B cell (primary cell): ENCODE results near the gene CREB5. TPM values are rescaled to one million over a fixed set of nuclear protein-coding genes. Genes with fewer than 3 reads are reported as not detected.

Source experiments
- ATAC-seq: fragments of 200-7000 bp; cut with Tn5 transposase; one replicate; pipeline ENCODE4 v1.10.0; 2021; ENCODE audit warnings: low read depth, mild to moderate bottlenecking, moderate number of reproducible peaks, moderate library complexity
- CTCF ChIA-PET: fragments of 350-600 bp; sonication (Branson Sonifier 250); formaldehyde crosslinking; loops from one replicate; lab custom pipeline; 2021; ENCODE audit warnings: antibody characterized with exemption, inconsistent platforms; lab: Charles Lee
- POLR2A ChIA-PET: fragments of 350-600 bp; sonication (Branson Sonifier 250); formaldehyde crosslinking; loops from one replicate; lab custom pipeline; 2021; ENCODE audit warnings: antibody characterized with exemption; lab: Charles Lee
- DNase-seq: peaks from one replicate; pipeline ENCODE4 v3.0.0; 2013
- H2AFZ ChIP-seq: 2 replicates; pipeline ENCODE4 v1.6.1; 2012; ENCODE audit warnings: mild to moderate bottlenecking, low read depth, low read length; ENCODE audit not compliant: insufficient read depth, poor library complexity, severe bottlenecking
- H3K27ac ChIP-seq, 2 donors: 1 replicate in 1 of 2; 2 replicates in 1 of 2; pipeline ENCODE4 v1.5.1; 2012 to 2013; ENCODE audit warnings: low read length in 2 of 2, mild to moderate bottlenecking in 2 of 2, moderate library complexity in 1 of 2
- H3K27me3 ChIP-seq, 4 experiments: fragments of 200-600 bp in 1 of 4; sonication (generic) in 1 of 4; replicated peaks in 1 of 4; 1 replicate in 2 of 4; 2 replicates in 2 of 4; pipeline versions ENCODE4 v1.6.1 to v1.7.0; 2013 to 2016; ENCODE audit warnings: low read length in 3 of 4, mild to moderate bottlenecking in 2 of 4, mixed read lengths in 1 of 4, moderate library complexity in 1 of 4; ENCODE audit not compliant: insufficient read depth in 4 of 4, control insufficient read depth in 3 of 4; ENCODE audit errors: control extremely low read depth in 1 of 4
- H3K36me3 ChIP-seq, 2 experiments: replicated peaks in 1 of 2; 1 replicate in 1 of 2; 2 replicates in 1 of 2; pipeline versions ENCODE4 v1.6.1 to v1.7.1; 2013; ENCODE audit warnings: low read length in 1 of 2; ENCODE audit not compliant: insufficient read depth in 2 of 2, control insufficient read depth in 1 of 2; ENCODE audit errors: control extremely low read depth in 1 of 2, extremely low read depth in 1 of 2
- H3K4me1 ChIP-seq, 2 donors: fragments of 200-600 bp in 1 of 2; sonication (generic) in 1 of 2; 1 replicate in 1 of 2; 2 replicates in 1 of 2; pipeline versions ENCODE4 v1.5.1 to v1.6.1; 2013 to 2017; ENCODE audit warnings: low read length in 2 of 2; ENCODE audit not compliant: control insufficient read depth in 2 of 2, insufficient read depth in 2 of 2
- H3K4me2 ChIP-seq: replicated peaks from 2 replicates; pipeline ENCODE3; 2012; ENCODE audit warnings: mild to moderate bottlenecking, low read depth, low read length; ENCODE audit not compliant: poor library complexity, severe bottlenecking
- H3K4me3 ChIP-seq, 5 experiments: fragments of 200-600 bp in 1 of 5; sonication (generic) in 1 of 5; 1 replicate in 3 of 5; 2 replicates in 2 of 5; pipeline versions ENCODE4 v1.5.1 to v1.7.0; 2011 to 2016; ENCODE audit warnings: low read length in 4 of 5, mild to moderate bottlenecking in 4 of 5, low read depth in 2 of 5, control low read depth in 1 of 5, moderate library complexity in 1 of 5; ENCODE audit not compliant: insufficient read depth in 1 of 5; ENCODE audit errors: control extremely low read depth in 1 of 5, extremely low read depth in 1 of 5
- H3K79me2 ChIP-seq: fragments of 200-600 bp; sonication (generic); one replicate; pipeline ENCODE4 v1.6.0; 2016; ENCODE audit warnings: low read length; ENCODE audit not compliant: control insufficient read depth, insufficient read depth
- H3K9ac ChIP-seq: fragments of 200-600 bp; sonication (generic); 2 replicates; pipeline ENCODE4 v1.6.1; 2017; ENCODE audit warnings: mild to moderate bottlenecking, low read length, moderate library complexity
- H3K9me3 ChIP-seq, 3 donors: one replicate each; pipeline versions ENCODE4 v1.6.1 to v1.7.1; 2013; ENCODE audit warnings: low read length in 2 of 3; ENCODE audit not compliant: control insufficient read depth in 2 of 3, insufficient read depth in 1 of 3; ENCODE audit errors: control extremely low read depth in 1 of 3
- H4K20me1 ChIP-seq: 2 replicates; pipeline ENCODE4 v1.6.0; 2012; ENCODE audit warnings: mild to moderate bottlenecking, low read length; ENCODE audit not compliant: insufficient read depth, control insufficient read depth, poor library complexity, severe bottlenecking
- H3K27ac Mint-ChIP-seq: one replicate; pipeline ENCODE4 v1.8.0; 2021; ENCODE audit warnings: mixed read lengths
- H3K27me3 Mint-ChIP-seq: one replicate; pipeline ENCODE4 v1.8.0; 2021; ENCODE audit warnings: mixed read lengths
- H3K4me1 Mint-ChIP-seq: one replicate; pipeline ENCODE4 v1.8.0; 2021; ENCODE audit warnings: mixed read lengths
- H3K4me3 Mint-ChIP-seq: one replicate; pipeline ENCODE4 v1.8.0; 2021; ENCODE audit warnings: mixed read lengths
- H3K9me3 Mint-ChIP-seq: one replicate; pipeline ENCODE4 v1.8.0; 2022; ENCODE audit warnings: mixed read lengths; ENCODE audit not compliant: insufficient read depth
- EZH2 ChIP-seq: IDR thresholded peaks from 2 replicates; pipeline ENCODE4 v1.6.1; 2012; ENCODE audit warnings: borderline replicate concordance, low read depth, mild to moderate bottlenecking, moderate library complexity, low read length; ENCODE audit not compliant: insufficient read depth, poor library complexity, severe bottlenecking
- WGBS: methylation state at CpG from one replicate; pipeline ENCODE4 v1.1.5; 2013; ENCODE audit warnings: missing lambda C conversion rate; ENCODE audit not compliant: insufficient coverage; 5-methylcytosine and 5-hydroxymethylcytosine counted together
- intact Hi-C: fragments of 100-400 bp; cut with micrococcal nuclease; formaldehyde crosslinking; loops from one replicate; pipeline ENCODE4 v1.10.0; 2022
- polyA plus RNA-seq: library from polyadenylated mRNA; depleted of rRNA; stranded (reverse); fragments of >200 nt; gene quantifications from 2 replicates; pipeline ENCODE4 v1.2.3, GENCODE V29; 2012
- total RNA-seq, 2 donors: library from RNA; stranded (reverse); fragments of 120-200 nt in 1 of 2; gene quantifications; 1 replicate in 1 of 2; 2 replicates in 1 of 2; pipeline versions ENCODE4 v1.2.3 to v1.2.4, GENCODE V29; 2013 to 2022
- TF ChIP-seq, protein P1 (sequence below): fragments of 200-600 bp; IDR thresholded peaks from one replicate; pipeline ENCODE4 v1.8.0; 2022; ENCODE audit warnings: antibody characterized with exemption, mild to moderate bottlenecking

The CREB5 gene
- total and polyA plus RNA-seq, 2 donors (not counting 1 experiment from before 2014, with no cell fraction given): 0.05 to 0.95 TPM

DNA sequence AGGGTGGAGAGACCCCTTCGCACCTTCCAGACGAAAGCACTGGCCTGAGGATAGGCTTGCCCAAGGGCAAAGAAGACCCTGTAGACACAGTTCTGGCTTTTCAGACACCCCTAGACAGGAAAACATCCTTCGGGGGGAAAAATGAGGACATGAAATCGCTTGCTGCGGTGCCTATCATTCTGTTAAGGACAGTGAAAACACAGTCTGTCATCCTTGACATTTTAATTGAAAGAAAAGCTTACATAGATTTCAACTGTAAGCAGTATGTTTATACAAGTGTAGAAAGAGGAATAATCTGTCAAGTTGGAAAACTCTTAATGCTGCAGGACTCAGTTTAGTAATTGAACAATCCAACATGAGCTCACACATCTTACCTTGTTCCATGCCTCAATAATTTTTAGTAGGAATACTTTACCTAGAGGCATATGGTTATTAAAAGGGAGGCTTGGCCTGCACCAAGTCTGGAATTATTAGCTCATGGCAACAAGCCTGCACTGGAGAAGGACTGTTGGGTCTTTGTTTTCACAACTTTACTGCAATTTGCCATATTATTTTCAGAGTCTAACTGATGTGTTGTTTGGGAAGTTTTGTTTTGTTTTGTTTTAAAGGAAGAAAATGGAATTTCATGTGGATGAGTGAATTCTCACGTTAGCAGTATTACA is 302.3 kb downstream of the CREB5 start:
- Histone ChIP-seq H4K20me1 (no peaks in the 10 kb centered on the region), H3K9me3 (no peaks in the 10 kb centered on the region), H3K27me3 (no peaks in the 10 kb centered on the region), H3K27ac (no peak overlapping the region), H3K4me2 (no peak overlapping the region), H3K36me3 (no peaks in the 10 kb centered on the region), H2AFZ (no peak overlapping the region), H3K79me2 (no peaks in the 10 kb centered on the region), H3K4me1 (no peaks in the 10 kb centered on the region), H3K4me3 (no peak overlapping the region), H3K9ac (no peak overlapping the region)
- peaks cover 13% of the 10 kb centered on the region for H3K27me3 Mint-ChIP-seq
- TF ChIP-seq, protein P1, sequence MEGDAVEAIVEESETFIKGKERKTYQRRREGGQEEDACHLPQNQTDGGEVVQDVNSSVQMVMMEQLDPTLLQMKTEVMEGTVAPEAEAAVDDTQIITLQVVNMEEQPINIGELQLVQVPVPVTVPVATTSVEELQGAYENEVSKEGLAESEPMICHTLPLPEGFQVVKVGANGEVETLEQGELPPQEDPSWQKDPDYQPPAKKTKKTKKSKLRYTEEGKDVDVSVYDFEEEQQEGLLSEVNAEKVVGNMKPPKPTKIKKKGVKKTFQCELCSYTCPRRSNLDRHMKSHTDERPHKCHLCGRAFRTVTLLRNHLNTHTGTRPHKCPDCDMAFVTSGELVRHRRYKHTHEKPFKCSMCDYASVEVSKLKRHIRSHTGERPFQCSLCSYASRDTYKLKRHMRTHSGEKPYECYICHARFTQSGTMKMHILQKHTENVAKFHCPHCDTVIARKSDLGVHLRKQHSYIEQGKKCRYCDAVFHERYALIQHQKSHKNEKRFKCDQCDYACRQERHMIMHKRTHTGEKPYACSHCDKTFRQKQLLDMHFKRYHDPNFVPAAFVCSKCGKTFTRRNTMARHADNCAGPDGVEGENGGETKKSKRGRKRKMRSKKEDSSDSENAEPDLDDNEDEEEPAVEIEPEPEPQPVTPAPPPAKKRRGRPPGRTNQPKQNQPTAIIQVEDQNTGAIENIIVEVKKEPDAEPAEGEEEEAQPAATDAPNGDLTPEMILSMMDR: no peak
- TF ChIP-seq EZH2: no peak
- POLR2A ChIA-PET: no interaction called here
- no peaks in the 10 kb centered on the region for H3K4me1 Mint-ChIP-seq
- CTCF ChIA-PET: interaction anchor here (0.6 kb wide), 1 partner anchor 102 kb away, joined by 4 read pairs; no protein-coding TSS in a partner anchor
- 94% methylated on average over 5 of the region's 6 CpGs for WGBS
- no peak for DNase-seq
- intact Hi-C loops: no loop called here
- no peaks in the 10 kb centered on the region for H3K9me3 Mint-ChIP-seq
- H3K4me3 Mint-ChIP-seq: no peak overlapping the region
- no peak overlapping the region for H3K27ac Mint-ChIP-seq
- ATAC-seq: no peak

DNA sequence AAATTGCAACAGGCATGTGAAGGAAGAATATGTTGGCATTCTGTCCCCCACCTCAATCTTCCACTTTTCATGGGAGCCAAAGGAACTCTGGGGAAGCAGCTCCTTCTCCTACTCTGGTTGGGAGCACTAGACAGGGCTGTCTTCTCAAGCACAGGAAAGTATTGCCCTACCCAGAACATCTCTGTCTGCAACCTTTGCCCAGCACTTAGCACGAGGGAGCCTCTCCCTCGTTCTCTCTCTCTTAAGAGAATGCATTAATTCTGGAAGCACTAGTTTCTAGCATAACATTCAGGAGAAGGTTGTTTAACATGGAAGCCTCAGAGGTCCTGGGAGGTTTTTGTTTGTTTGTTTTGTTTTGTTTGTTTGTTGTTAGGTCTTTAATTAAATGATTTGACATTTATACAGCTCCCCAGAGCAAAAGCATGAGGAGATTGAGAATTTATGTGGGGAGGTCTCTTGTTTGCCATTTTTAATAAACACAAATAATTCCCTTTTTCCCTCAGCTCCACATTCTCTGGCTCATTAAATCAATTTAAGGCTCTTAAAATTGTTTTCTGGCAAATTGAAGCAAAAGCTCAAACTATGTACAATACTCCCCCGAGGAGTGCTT is 305.2 kb downstream of the CREB5 start:
- H3K4me3 Mint-ChIP-seq: no peak overlapping the region
- 100% methylated on average over 1 of the region's 3 CpGs for WGBS
- Histone ChIP-seq H3K4me1 (no peaks in the 10 kb centered on the region), H3K9ac (no peak overlapping the region), H2AFZ (no peak overlapping the region), H4K20me1 (no peaks in the 10 kb centered on the region), H3K27me3 (no peaks in the 10 kb centered on the region), H3K36me3 (no peaks in the 10 kb centered on the region), H3K4me2 (no peak overlapping the region), H3K27ac (no peak overlapping the region), H3K4me3 (no peak overlapping the region), H3K9me3 (no peaks in the 10 kb centered on the region), H3K79me2 (no peaks in the 10 kb centered on the region)
- ATAC-seq (no peak), DNase-seq (no peak)
- intact Hi-C loops: no loop called here
- ChIA-PET CTCF (no interaction called here), POLR2A (no interaction called here)
- TF ChIP-seq, protein P1: no peak
- TF ChIP-seq EZH2: no peak
- no peak overlapping the region for H3K27ac Mint-ChIP-seq
- H3K27me3 Mint-ChIP-seq: peaks cover 13% of the 10 kb centered on the region
- H3K9me3 Mint-ChIP-seq: no peaks in the 10 kb centered on the region
- H3K4me1 Mint-ChIP-seq: no peaks in the 10 kb centered on the region
